HG03066 (cell line): ENCODE data around the gene EED.
"Not testable (repeated sequence)": the region's sequence is repeated elsewhere in the genome, so short reads cannot be mapped to it uniquely, and the experiment has no call there.

ENCODE experiments used
- ATAC-seq: cut with Tn5 transposase; IDR thresholded peaks from one replicate; pipeline ENCODE4 v1.9.1; 2021; ENCODE audit warnings: low read depth; ENCODE audit not compliant: unreplicated experiment

The EED gene

GRCh38 chr11:86288776-86289507 is 44.4 kb downstream of the EED start:
- no peak for ATAC-seq

- not testable (repeated sequence) for ATAC-seq
Measured at GRCh38 chr11:86289508-86290280, 45.1 kb downstream of the EED start.

- ATAC-seq = no peak
Measured at GRCh38 chr11:86291466-86292262, 47.1 kb downstream of the EED start.

- ATAC-seq = peak; percentile 53
Measured at GRCh38 chr11:86292912-86293616, 48.5 kb downstream of the EED start.

- no peak for ATAC-seq
Measured at GRCh38 chr11:86294026-86294425, 49.5 kb downstream of the EED start.

GRCh38 chr11:86301742-86302091 is 57.2 kb downstream of the EED start:
- ATAC-seq = peak; percentile 4

- ATAC-seq = peak; percentile 100
Measured at GRCh38 chr11:86302092-86302793, 57.7 kb downstream of the EED start, which contains the start of gene HIKESHI. Gene HIKESHI, plus strand, starts transcription at chr11:86302240. Its CDS starts 209 bp downstream, at chr11:86302449.

- ATAC-seq = no peak
Measured at GRCh38 chr11:86303257-86303656, 58.7 kb downstream of the EED start.

- ATAC-seq = not testable (repeated sequence)
Measured at GRCh38 chr11:86308710-86309109, 64.2 kb downstream of the EED start.

GRCh38 chr11:86313793-86314192 is 69.2 kb downstream of the EED start:
- no peak for ATAC-seq

- no peak for ATAC-seq
Measured at GRCh38 chr11:86314636-86315035, 70.1 kb downstream of the EED start.
